ENCODE data around the gene FBXO9.

The FBXO9 gene

DNA sequence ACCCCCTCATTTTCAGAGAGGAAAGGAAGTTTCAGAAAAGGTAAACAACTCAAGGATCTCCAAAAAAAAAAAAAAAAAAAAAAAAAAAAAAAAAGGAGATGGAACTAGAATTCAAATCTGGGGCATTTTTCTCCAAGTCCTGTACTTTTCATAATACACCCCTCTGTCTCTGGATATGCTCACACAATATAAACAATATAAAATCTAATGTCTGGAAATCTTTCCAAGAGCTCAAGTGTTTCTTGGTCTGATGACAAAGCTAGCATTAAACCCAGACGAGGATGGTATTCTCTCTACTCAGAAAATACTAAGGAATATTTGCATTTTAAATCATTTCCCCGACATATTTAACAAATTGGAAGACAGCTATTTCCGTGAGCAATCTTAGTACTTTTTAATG lies 77.6 kb downstream of the FBXO9 start:
- DNase-seq, result no peak

DNA sequence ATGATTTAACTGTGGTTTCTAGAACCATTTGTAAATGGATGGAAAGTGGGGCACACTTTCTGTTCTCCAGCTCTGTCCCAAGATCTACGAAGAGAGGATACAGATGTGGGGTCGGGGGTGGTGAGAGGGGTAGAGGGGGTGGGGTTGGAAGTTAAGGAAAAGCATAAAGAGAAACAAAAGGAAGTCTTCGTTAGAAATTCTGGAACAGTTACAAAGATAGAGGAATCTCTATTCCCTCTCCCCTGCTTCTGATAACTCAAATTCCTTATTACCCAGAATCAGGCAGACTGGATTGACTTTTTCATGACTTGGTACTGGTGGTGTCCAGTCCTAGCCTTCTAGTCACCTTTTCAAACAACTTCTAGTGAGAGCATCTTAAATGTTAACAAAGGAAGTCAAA lies 78.5 kb downstream of the FBXO9 start:
- DNase-seq, result no peak

DNA sequence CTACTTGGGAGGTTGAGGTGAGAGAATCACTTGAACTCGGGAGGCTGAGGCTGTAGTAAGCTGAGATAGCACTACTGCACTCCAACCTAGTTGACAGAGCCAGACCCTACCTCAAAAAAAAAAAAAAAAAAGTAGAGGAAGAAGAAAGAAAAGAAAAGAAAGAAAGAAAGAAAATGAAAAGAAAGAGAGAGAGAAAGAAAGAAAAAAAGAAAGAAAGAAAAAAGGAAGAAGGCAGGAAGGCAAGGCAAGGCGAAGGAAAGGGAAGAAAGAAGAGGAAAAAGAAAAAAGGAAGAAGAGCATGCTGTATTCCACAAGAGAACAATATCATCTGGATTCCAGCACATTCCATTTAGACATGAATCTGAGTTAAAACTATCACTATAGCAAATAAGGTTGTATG lies 79.6 kb downstream of the FBXO9 start:
- DNase-seq, result no peak

DNA sequence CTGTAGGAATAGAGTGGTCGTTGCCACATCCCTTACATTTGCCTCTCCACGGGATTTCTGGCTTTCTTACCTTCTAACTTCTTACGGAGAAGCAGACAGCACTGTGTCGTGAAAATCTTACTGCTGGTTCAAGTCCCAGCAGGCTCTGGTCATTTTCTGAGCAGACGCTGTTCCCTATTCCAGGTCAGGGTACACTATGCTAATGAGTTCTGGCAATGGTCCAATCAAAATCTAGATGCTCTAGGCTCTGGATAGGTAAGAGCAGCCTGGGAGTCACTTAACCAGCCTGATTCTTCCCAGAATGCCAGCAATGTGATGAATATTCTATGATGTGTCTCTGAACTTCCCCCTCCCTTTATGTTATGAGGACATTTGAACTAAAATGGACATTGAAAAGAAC lies 83.5 kb downstream of the FBXO9 start, which contains the start of gene GCM1:
Gene GCM1, minus strand, starts transcription at position 158 of the 400 bp plus-strand sequence. CDS start 3,209 bp downstream, outside the sequence.
- DNase-seq, result no peak

All from activated T-cell treated with anti-CD3 and anti-CD28 coated beads, Interleukin-2, amount 50 U/mL, for 48 hours (primary cell).